Posterior cingulate gyrus (tissue), 11 donors: ENCODE measurements around the gene RESF1.
"Not testable (repeated sequence)": the region's sequence is repeated elsewhere in the genome, so short reads cannot be mapped to it uniquely, and the experiment has no call there.

Source experiments
- DNase-seq, 10 donors: peaks; one replicate each; pipeline versions ENCODE4 v3.0.0 to v3.0.0-alpha.2; 2020 to 2021; ENCODE audit warnings: mixed read lengths in 3 of 10
- intact Hi-C: fragments of 100-400 bp; cut with DNase I; formaldehyde crosslinking; loops from one replicate; pipeline ENCODE4 v1.15.1; 2023

Gene RESF1

GRCh38 chr12:31959161-31959700 is at the start of gene RESF1:
Gene RESF1, plus strand, starts transcription at chr12:31959415. Its CDS starts 21,541 bp downstream, at chr12:31980956.
- intact Hi-C loops = loop anchor here (1.0 to 10.0 kb wide), 2 partner anchors 300 to 346 kb away; partner anchors contain the start of gene ETFBKMT
- peak; percentile 72 to 98 (median 84) for DNase-seq

- intact Hi-C loops = no loop called here
- no peak for DNase-seq
Observed at GRCh38 chr12:31914927-31915326, 44.3 kb upstream of the RESF1 start.

GRCh38 chr12:31915446-31915845 is 43.8 kb upstream of the RESF1 start:
- intact Hi-C loops = no loop called here

DNA sequence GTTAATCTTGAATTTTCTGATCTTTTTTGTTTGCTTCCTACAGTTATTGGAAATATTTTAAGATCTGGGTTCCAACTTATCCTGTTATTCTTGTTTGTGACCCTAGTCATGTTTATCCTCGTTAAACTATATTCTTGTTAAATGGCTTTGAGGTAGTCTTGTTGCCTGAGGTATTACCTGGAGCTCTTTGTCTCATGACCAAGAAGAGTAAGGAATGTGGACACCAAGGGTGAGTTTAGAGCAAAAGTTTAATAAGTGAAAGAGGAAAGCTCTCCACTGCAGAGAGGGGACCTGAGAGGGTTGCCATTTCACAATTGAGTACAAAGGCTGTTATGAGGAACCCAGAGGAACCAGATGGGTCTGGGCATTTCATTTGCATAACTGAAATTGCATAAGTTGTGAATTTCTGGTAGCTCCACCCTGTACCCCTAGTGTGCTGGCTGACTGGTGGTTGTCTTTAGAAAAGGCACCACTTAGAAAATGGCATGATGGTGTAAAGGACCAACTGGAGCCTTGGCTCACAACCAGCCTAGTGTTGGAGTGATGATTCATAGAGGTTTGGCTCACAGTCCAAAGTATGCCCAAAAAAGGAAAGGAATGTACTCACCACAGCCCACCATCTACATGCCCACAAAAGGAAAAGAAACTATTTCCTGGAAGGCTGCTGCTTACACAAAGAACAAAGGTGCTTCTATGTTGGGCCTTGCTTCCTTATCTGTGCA is 36.7 kb upstream of the RESF1 start:
- intact Hi-C loops = no loop called here
- no peak for DNase-seq

More at GRCh38 chr12:31915446-31915845, 43.8 kb upstream of the RESF1 start:
- no peak for DNase-seq

DNA sequence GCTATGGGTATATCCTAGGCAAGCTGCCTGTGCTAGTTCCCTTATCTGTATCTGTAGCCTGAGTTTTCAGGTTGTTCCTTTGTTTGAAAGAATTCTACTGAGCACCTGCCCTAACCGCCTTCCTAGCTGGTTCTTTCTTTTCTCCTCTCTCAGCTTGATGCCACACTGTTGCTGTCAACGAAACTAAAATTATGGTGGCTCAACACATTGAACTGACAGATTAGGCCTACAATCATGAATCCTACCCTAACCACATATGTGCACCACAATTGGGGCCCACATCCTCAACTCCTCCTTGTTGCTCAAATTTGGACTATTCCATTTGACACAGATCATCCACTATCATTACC is 36.2 kb upstream of the RESF1 start:
- DNase-seq = no peak
- intact Hi-C loops = no loop called here

DNA sequence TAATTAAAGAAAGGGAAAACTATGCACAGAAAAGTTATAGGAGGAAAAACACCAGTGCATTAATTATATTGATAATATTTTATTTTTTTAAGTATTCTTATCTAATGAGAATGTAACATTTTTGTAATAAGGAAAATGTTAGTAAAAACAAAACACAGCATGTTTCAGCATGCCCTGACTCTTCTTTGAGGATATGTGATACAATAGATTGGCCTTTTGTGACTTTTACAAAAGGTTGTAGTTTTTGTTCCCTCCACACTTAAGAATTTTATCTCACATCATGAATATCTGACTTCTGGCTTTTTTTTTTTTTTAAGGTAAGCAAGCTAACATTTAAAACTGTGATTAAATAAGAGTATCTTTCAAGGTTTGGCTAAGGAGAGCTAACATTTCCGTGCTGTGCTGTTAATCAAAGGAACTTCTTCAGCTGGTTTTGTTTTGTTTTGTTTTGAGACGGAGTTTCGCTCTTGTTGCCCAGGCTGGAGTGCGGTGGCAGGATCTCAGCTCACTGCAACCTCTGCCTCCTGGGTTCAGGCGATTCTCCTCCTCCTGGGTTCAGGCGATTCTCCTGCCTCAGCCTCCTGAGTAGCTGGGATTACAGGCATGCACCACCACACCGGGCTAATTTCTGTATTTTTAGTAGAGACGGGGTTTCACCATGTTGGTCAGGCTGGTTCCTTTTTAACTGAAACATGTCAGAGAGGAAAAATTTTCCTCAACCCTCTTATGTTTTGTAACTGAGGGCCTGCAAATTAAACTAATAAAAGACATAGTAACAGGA is 30.8 kb upstream of the RESF1 start:
- intact Hi-C loops = no loop called here
- no peak for DNase-seq

- DNase-seq = no peak
- intact Hi-C loops = no loop called here
Observed at GRCh38 chr12:31929027-31929526, 30.1 kb upstream of the RESF1 start.

DNA sequence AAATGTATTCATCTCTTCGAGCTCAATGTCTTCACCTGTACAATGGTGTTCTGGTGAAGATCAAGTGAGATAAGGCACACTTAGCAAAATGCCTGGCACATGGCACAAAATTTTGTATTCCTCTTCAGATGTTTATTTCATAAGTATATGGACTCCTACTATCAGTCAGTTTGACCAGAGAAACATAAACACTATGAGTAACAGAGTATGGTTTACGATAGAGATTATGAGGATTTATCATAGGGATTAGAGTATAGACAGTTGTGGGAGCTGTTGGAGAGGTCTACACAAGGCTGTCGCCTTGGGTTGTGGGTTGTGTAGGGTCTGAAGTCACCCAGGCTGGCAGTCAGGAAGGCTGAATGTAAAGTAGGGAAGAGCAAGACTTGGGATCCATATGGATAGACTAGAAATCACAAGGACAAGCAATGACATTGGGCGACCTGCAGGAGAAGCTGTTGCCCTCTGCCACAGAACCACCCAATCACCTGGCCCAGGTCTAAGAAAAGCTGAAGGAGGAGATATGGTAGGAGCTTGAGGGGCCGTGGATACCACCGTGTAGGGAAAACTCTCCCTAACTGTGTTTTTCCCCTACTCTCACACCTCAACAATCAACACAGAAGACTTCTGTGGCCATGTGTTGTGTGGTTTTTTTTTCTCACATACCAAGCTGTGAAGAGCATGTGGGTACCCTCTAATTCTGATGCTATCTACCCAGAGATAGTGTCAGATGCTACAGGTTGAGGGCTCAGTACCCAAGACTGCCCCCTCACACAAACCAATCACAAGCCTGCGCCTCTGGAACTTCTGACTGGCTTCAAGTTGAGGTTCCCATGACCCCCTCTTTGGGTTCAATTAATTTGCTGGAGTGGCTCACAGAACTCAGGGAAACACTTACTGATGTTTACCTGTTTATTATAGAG is 27.2 kb upstream of the RESF1 start:
- no peak for DNase-seq
- intact Hi-C loops = no loop called here

- no peak for DNase-seq
- intact Hi-C loops = no loop called here
Observed at GRCh38 chr12:31944299-31944698, 14.9 kb upstream of the RESF1 start.

GRCh38 chr12:31947971-31948370 is 11.2 kb upstream of the RESF1 start:
- no peak for DNase-seq
- intact Hi-C loops = no loop called here

DNA sequence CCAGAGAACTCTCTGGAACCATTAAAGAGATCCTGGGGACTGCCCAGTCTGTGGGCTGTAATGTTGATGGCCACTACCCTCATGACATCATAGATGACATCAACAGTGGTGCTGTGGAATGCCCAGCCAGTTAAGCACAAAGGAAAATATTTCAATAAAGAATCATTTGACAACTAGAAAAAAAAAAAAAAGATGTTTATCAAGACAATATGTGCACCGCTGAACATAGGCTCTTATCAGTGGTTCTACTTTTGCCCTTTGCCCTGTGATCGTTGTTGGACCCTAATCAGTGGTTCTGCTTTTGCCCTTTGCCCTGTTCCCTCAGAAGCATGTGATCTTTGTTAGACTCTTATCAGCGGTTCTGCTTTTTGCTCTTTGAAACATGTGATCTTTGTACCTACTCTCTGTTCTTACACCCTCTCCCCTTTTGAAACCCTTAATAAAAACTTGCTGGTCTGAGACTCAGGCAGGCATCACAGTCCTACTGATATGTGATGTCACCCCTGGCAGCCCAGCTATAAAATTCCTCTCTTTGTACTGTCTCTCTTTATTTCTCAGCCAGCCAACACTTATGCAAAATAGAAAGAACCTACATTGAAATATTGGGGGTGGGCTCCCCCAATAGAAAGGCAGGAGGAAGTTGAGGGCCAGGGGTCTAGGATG is 10.4 kb upstream of the RESF1 start:
- intact Hi-C loops, DNase-seq: not testable (repeated sequence)

DNA sequence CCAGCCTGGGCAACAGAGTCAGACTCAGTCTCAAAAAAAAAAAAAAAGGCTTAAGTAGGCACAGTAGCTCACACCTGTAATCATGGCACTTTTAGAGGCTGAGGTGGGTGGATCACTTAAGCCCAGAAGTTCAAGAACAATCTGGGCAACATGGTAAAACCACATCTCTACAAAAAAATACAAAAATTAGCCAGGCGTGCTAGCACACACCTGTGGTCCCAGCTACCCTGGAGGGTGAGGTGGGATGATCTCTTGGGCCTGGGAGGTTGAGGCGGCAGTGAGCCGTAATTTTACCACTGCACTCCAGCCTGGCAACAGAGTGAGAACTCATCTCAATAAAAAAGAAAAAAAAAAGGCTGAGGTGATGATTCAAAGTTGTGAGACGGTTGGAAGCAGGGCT is 9.1 kb upstream of the RESF1 start:
- DNase-seq = no peak
- intact Hi-C loops = loop anchor here (10.0 kb wide), 1 partner anchor 355 kb away; no protein-coding TSS in a partner anchor

DNA sequence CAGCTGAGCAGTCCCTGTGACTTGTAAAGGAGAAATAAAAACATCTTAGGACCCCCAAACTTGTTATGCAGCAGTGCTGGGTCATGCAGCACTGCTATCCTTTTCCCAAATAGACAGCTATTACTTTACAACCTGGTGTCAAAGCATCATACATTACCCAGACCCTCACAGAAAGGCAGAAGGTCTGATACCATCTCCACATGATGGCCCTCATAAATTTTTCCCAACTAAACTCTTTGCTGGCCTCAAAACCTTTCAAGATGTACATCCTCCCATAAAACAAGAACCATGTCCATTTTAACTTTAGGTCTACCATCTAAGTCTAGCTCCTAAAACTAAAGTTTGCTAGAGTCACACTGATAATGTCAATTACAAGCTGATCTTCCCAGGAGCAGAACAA is 8.7 kb upstream of the RESF1 start:
- no peak for DNase-seq
- intact Hi-C loops = loop anchor here (10.0 kb wide), 1 partner anchor 354 kb away; no protein-coding TSS in a partner anchor

- intact Hi-C loops = loop anchor here (10.0 kb wide), 1 partner anchor 354 kb away; no protein-coding TSS in a partner anchor
- DNase-seq = no peak
Observed at GRCh38 chr12:31951008-31951407, 8.2 kb upstream of the RESF1 start.

GRCh38 chr12:31951939-31952338 is 7.3 kb upstream of the RESF1 start:
- intact Hi-C loops = loop anchor here (10.0 kb wide), 1 partner anchor 353 kb away; no protein-coding TSS in a partner anchor
- DNase-seq = no peak

- no peak for DNase-seq
- intact Hi-C loops = loop anchor here (10.0 kb wide), 1 partner anchor 352 kb away; no protein-coding TSS in a partner anchor
Observed at GRCh38 chr12:31952418-31952817, 6.8 kb upstream of the RESF1 start.

DNA sequence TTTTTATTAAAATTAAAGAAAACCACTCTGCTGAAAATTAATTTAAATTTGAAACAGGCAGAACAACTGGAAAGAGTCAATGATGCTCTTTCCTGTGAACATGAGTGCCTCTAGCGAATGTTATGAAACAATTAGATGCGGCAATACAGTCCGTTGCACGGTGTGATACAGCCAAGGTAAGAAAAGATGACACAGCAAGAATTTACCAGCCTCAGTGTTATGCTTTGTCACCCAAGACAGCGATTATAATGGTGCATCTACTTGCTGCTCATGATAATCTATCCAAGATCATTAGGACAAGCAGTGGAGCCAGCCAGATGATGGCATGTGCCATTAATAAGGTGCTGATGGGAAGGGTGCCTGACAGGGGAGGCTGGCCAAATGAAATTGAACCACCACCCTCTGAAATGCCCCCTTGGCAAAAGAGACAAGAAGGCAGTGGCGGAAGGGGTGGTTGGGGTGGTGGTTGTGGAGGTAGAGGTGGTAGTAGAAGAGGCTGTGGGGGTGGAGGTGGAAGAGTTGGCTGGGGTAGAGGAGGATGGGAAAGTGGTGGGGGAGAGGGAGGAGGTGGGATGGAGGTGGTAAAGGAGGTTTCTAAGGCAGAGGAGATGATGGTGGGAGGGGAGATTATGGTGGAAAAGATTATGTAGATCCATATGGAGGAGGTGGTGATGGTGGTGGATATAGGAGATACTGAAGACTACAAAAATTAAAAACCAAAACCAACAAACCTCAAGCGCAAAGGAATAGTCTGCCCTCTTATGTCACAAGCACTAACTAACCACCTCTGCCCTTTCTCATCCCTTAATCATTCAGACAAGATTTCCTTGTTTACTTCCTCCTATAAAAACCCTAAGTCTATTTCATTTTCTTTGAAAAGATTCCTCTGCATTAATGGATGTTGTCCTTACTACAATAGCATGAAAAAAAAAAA is 4.0 kb upstream of the RESF1 start:
- DNase-seq = no peak
- intact Hi-C loops = loop anchor here (10.0 kb wide), 1 partner anchor 350 kb away; no protein-coding TSS in a partner anchor

GRCh38 chr12:31958569-31959160 is 550 bp upstream of the RESF1 start:
- intact Hi-C loops = loop anchor here (1.0 to 10.0 kb wide), 2 partner anchors 299 to 346 kb away; partner anchors contain the start of gene ETFBKMT
- no peak for DNase-seq
